ENCODE measurements around the gene MRGPRX4.
"Not testable (repeated sequence)": the region's sequence is repeated elsewhere in the genome, so short reads cannot be mapped to it uniquely, and the experiment has no call there.

MRGPRX4 gene

DNA sequence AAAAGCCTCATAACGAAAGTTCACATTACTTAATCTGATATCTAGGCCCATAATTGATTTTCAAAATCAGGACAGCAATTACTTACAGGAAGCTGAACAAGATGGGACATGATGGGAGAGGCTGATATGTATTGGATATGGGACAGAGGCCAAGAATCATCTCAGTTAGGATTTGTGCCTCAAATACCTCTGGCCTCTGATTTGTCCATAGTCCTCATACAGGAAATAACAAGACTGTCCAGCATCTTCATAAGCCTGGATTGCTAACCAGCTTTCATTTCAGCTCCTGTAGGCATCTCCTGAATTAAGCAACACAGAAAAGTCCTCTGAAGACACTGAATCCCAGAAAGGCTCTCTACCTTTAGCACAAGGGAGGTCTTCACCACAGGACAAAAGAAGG is 4.3 kb upstream of the MRGPRX4 start:
- Histone ChIP-seq H3K9me3 (ENCODE audit: severe bottlenecking) (peaks cover 3% of the 10 kb centered on the region), H3K4me3 (ENCODE audit: severe bottlenecking) (no peak overlapping the region), H3K36me3 (ENCODE audit: low read depth) (no peaks in the 10 kb centered on the region), H3K27me3 (ENCODE audit: insufficient read depth, poor library complexity, severe bottlenecking) (no peaks in the 10 kb centered on the region), H3K27ac (ENCODE audit: poor library complexity, severe bottlenecking) (no peak overlapping the region), H3K4me1 (ENCODE audit: insufficient read depth, poor library complexity, severe bottlenecking) (no peaks in the 10 kb centered on the region)
- TF ChIP-seq, protein P1, sequence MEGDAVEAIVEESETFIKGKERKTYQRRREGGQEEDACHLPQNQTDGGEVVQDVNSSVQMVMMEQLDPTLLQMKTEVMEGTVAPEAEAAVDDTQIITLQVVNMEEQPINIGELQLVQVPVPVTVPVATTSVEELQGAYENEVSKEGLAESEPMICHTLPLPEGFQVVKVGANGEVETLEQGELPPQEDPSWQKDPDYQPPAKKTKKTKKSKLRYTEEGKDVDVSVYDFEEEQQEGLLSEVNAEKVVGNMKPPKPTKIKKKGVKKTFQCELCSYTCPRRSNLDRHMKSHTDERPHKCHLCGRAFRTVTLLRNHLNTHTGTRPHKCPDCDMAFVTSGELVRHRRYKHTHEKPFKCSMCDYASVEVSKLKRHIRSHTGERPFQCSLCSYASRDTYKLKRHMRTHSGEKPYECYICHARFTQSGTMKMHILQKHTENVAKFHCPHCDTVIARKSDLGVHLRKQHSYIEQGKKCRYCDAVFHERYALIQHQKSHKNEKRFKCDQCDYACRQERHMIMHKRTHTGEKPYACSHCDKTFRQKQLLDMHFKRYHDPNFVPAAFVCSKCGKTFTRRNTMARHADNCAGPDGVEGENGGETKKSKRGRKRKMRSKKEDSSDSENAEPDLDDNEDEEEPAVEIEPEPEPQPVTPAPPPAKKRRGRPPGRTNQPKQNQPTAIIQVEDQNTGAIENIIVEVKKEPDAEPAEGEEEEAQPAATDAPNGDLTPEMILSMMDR (IDR thresholded peaks at IDR 0.05; ENCODE audit: poor library complexity, severe bottlenecking): no peak
- DNase-seq (ENCODE audit: low spot score): no peak
- ATAC-seq (ENCODE audit: low read depth): no peak; the same call in 2 of the 3 replicates

DNA sequence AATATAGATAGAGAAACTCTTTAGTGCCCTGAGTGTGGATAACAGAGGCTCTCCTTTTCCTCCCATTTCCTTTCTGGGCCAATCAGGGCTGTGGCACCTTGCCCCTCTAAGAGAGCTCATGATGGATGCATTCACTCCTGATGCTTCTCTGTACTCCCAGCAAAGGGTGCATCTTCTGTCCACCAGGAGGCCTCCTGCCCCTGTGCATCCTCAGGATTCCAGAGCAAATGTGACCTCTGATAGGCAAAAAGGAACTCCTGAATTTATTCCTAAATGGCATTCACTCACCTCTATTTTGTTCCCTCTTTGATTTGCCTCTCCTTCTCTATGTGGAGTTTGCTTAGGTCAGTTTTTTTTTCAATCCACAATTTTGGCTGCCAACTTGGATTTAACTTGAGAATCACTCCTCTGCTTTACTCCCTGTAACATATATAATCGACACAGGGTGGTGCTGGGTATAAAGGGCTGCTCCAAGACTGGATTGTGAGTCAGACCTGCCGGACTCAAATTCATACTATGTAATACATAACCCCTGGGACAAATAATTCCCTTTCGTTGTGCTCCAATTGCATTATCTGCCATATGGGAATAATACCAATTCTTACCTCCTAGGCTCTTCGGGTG is 1.1 kb upstream of the MRGPRX4 start:
- H3K27ac ChIP-seq (ENCODE audit: poor library complexity, severe bottlenecking): no peak overlapping the region
- no peak overlapping the region for H3K4me3 ChIP-seq (ENCODE audit: severe bottlenecking)
- ATAC-seq (ENCODE audit: low read depth) (peak; percentile 85), DNase-seq (ENCODE audit: low spot score) (no peak)
- H3K36me3 ChIP-seq (ENCODE audit: low read depth): no peaks in the 10 kb centered on the region
- no peaks in the 10 kb centered on the region for H3K27me3 ChIP-seq (ENCODE audit: insufficient read depth, poor library complexity, severe bottlenecking)
- TF ChIP-seq, protein P1 (IDR thresholded peaks at IDR 0.05; ENCODE audit: poor library complexity, severe bottlenecking): peak; percentile 65
- H3K9me3 ChIP-seq (ENCODE audit: severe bottlenecking): peaks cover 2% of the 10 kb centered on the region
- H3K4me1 ChIP-seq (ENCODE audit: insufficient read depth, poor library complexity, severe bottlenecking): no peaks in the 10 kb centered on the region

DNA sequence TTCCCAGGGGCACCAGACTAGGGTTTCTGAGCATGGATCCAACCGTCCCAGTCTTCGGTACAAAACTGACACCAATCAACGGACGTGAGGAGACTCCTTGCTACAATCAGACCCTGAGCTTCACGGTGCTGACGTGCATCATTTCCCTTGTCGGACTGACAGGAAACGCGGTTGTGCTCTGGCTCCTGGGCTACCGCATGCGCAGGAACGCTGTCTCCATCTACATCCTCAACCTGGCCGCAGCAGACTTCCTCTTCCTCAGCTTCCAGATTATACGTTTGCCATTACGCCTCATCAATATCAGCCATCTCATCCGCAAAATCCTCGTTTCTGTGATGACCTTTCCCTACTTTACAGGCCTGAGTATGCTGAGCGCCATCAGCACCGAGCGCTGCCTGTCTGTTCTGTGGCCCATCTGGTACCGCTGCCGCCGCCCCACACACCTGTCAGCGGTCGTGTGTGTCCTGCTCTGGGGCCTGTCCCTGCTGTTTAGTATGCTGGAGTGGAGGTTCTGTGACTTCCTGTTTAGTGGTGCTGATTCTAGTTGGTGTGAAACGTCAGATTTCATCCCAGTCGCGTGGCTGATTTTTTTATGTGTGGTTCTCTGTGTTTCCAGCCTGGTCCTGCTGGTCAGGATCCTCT is 709 bp downstream of the MRGPRX4 start:
- no peaks in the 10 kb centered on the region for H3K9me3 ChIP-seq (ENCODE audit: severe bottlenecking)
- H3K4me1 ChIP-seq (ENCODE audit: insufficient read depth, poor library complexity, severe bottlenecking): no peaks in the 10 kb centered on the region
- H3K4me3 ChIP-seq (ENCODE audit: severe bottlenecking): no peak overlapping the region
- H3K36me3 ChIP-seq (ENCODE audit: low read depth): no peaks in the 10 kb centered on the region
- TF ChIP-seq, protein P1 (IDR thresholded peaks at IDR 0.05; ENCODE audit: poor library complexity, severe bottlenecking): no peak
- no peak overlapping the region for H3K27ac ChIP-seq (ENCODE audit: poor library complexity, severe bottlenecking)
- ATAC-seq (ENCODE audit: low read depth) (no peak), DNase-seq (ENCODE audit: low spot score) (no peak)
- H3K27me3 ChIP-seq (ENCODE audit: insufficient read depth, poor library complexity, severe bottlenecking): no peaks in the 10 kb centered on the region

DNA sequence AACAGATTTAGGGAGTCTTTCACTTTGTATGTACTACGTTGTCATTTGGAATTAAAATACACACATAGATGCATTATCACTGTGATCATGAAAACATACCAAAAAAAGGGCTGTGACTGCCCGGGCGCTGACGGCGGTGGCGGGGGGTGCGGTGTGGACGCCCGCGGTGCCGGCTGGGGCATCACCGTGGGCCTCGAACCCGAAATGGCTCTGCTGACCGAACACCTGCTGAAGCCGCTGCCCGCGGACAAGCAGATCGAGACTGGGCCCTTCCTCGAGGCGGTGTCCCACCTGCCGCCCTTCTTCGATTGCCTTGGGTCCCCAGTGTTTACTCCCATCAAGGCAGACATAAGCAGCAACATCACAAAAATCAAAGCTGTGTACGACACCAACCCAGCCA is 16.2 kb downstream of the MRGPRX4 start:
- no peak overlapping the region for H3K27ac ChIP-seq (ENCODE audit: poor library complexity, severe bottlenecking)
- no peaks in the 10 kb centered on the region for H3K36me3 ChIP-seq (ENCODE audit: low read depth)
- H3K4me1 ChIP-seq (ENCODE audit: insufficient read depth, poor library complexity, severe bottlenecking): no peaks in the 10 kb centered on the region
- H3K27me3 ChIP-seq (ENCODE audit: insufficient read depth, poor library complexity, severe bottlenecking): peaks cover 12% of the 10 kb centered on the region
- H3K9me3 ChIP-seq (ENCODE audit: severe bottlenecking): no peaks in the 10 kb centered on the region
- ATAC-seq (ENCODE audit: low read depth): no peak
- DNase-seq (ENCODE audit: low spot score): no peak
- no peak overlapping the region for H3K4me3 ChIP-seq (ENCODE audit: severe bottlenecking)
- TF ChIP-seq, protein P1 (IDR thresholded peaks at IDR 0.05; ENCODE audit: poor library complexity, severe bottlenecking): no peak

DNA sequence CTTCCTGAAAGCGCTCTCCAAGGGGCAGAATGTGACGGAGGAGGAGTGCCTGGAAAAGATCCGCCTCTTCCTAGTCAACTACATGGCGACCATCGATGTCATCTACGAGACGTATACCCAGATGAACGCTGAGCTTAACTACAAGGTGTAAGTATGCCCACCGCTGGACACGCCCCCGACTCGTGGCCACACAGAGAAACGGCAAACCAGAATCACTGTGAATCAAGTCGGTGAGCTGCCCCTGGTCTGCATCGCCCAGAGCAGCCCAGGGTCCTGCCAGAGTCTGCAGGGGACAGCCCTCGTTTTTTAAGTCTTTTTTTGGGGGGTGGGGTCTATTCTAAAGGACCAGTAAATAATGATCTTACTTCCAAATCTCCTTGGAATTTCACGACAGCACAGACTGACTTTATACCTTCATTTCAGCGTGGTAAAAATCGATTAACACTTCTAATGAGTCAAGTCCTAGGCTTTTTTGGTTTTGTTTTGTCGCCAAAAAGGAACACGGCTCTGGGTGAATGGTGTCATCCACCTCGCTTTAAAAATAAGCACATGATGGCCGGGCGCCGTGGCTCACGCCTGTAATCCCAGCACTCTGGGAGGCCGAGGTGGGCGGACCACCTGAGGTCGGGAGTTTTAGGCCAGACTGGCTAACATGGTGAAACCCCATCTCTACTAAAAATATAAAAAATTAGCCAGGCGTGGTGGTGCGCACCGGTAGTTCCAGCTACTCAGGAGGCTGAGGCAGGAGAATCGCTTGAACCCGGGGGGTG is 17.0 kb downstream of the MRGPRX4 start:
- H3K4me3 ChIP-seq (ENCODE audit: severe bottlenecking); H3K27ac ChIP-seq (ENCODE audit: poor library complexity, severe bottlenecking); ATAC-seq (ENCODE audit: low read depth); H3K9me3 ChIP-seq (ENCODE audit: severe bottlenecking); H3K4me1 ChIP-seq (ENCODE audit: insufficient read depth, poor library complexity, severe bottlenecking); H3K27me3 ChIP-seq (ENCODE audit: insufficient read depth, poor library complexity, severe bottlenecking); DNase-seq (ENCODE audit: low spot score); H3K36me3 ChIP-seq (ENCODE audit: low read depth): not testable (repeated sequence)

Data from RWPE2 (cell line).